8988T (cell line): ENCODE measurements around the gene SUMF1.
A peak's percentile ranks its signal among the peaks of the same experiment; 100 is the strongest.

ENCODE experiments used
- DNase-seq: peaks from one replicate; pipeline ENCODE4 v3.0.0; 2011

Gene SUMF1

DNA sequence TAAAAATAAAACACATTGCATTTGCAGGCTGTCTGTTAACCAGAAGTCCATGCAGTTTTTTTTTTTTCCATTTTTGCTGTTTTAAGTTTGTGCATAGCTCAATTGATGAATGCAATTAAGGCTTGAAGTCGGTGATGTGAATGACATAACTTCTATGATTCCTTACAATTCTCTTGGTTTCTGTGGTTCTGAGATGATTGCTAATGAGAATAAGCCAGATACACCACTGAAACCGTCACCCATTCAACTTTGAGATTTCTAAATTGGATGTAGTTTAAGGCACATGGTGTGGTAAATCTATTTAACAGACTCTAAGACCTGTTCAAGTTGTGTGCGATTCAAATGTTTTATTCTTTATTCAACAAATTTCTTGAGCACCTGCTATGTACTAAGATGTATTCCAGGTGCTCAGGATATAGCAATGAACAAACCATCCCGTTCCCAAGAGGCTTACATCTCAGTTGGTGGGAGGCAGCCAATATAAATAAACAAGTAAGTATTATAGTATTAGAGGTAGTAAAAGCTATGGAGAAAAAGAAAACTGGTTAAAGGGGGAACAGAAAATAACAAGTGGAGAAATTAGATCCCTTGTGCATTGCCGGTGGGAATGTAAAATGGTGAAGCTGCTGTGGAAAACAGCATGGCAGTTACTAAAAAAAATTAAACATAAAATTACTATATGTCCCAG, 30.1 kb upstream of the SUMF1 start:
- no peak for DNase-seq

DNA sequence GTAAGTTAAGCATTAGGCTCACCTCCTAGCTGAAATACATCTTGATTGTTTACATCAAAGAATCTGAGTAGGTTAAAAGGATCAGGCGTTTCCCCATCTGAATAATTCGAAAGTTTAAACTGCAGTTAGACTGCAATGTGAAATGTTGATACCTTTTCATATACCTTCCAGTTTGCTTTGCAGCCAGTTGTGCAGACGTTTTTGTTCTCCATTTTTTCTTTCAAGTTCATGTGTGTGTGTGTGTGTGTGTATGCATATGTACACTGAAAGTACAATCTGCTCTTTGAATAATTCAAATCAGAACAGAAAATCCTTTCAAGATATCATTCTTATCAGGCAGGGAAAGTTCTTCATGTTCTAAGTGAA, 29.0 kb upstream of the SUMF1 start:
- DNase-seq = no peak

DNA sequence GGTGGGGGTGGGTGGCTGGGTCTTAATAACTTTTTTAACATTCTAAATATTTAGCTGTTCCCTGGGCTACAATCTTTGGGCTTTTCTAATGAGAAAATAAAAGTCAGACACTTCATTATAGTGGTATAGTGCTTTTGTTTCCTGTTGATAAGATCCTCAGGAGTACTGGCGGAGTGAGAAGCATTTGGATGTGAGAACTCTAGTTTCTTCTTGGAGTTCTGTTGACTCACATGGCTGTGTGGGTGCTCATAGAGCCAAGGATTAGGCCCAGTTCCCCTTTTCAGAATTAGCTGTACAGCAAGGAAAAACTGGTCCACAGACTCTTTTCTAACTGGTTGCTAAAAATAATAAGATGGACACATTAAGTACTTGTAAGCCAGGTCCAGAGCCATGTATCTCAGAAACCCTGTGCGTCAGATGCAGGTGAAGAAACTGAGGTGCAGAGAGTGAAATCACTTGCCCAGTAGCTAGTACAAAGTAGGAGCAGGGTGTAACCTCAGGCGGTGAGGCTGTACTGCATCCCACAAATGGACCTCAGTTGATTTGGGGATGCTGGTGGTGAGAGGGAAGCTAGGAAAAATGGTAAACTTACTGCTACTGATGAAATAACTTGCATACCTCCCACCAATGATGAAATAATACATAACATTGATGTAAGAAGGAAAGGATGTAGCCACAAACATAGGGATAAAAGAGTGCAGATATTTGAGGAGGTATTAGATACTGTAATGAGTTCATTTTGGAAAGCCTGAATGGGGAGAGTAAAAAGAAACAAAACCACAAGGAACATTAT, 28.4 kb upstream of the SUMF1 start:
- DNase-seq = no peak

DNA sequence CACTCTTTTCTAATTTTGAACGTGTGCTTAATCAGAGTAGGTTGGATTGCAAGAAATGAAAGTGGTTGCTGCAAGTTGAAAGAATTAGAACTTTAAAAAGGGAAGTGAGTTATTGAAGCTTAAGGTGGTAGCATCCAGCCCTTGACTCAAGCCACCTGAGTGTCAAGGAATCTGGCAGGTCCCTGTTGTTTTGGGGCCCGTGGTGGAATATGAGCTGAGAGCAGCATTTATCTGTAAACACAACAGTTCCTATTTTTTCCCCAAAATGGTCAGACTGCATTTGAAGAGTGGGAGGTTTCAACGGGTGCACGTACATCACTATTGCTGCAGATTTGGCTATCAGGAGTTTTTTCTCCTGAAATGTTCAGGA, 27.8 kb upstream of the SUMF1 start:
- DNase-seq = no peak

DNA sequence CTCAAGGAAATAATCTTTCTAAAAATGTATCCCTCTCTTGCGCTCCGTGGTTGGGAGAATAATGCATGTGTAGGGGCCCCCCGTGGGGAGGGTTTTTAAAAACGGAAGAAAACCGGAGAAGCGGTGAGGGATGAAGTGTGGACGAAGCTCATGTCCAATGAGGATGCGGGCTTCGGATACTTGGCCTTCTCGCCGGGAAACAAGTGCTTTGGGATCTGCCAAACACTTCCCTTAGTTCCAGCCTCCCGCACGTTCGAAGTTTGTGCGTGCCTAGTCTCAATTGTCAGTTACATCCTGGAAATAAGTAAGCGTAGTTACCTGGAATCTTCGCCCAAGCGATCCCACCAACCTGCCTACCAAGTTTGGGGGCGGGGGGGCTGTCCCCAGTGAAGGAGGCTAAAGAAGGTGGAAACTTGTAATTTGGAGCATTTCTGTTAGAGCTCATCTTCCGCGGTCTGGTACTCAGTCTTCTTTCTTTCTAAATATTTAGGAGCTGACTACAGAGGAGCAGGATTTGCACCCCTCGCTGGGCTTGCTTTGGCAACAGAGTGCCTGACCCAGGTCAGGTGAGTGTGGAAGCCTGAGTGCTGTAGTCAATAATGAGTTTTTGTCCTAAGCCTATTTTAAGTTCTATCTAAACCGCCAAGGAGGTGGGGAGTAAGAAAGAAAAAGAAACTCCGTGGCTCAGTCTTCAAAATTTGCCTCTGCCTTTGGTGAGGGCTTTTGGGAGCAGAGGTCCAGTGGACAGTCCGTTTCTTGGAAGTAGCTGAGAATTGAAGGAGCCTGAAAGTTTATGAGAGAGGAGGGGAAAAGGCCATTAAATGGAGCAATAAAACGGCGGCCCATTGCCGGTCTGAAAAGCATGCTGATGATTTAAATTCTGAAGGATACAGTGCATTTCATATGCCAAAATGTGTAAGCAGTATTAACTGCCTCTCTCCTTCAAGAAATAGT, 27.1 kb upstream of the SUMF1 start:
- DNase-seq = no peak

DNA sequence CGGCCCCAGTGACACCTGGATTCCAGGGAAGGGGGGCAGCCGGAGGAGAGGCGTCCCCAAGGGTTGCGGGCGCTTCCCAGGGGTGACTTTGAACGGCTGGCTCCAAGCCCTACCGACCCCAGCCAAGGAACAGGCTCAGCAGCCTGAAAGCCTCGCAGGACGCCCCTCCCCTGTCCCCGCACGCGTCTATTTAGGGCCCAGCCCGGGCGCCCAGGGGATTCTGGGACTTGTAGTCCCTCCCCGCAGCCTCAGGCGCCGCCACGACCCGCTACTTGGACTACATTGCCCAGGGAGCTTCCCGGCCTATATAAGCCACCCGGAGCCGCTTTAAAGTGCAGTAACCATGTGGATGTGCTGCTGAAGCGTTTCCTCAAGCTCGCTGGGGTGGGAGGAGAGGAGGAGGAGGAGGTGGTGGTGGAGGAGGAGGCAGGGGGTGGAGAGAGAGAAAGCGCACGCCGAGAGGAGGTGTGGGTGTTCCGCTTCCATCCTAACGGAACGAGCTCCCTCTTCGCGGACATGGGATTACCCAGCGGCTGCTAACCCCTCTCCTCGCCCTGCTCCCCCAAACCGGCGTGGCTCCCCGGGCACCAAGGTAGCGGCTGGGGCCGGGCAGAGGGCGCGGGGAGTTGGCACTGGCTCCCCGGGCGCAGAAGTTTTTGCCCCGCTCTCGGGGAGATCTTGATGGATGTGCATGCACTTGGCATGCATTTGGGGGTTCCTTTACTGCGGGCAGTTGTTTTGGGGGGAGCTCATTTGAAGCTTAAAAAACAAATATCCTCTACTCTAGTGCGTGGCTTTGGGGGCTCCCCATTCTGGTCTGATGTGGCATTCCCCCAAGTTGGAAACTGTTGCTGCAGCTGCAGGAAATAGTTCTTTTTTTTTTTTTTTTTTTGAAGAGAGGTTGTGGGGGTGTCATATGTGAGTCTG, 26.2 kb upstream of the SUMF1 start, which contains the start of gene ITPR1:
TSS of gene ITPR1 (plus strand) at position 335 of the 927 bp plus-strand sequence. CDS start 23,144 bp downstream, outside the sequence.
- peak; percentile 87 for DNase-seq

DNA sequence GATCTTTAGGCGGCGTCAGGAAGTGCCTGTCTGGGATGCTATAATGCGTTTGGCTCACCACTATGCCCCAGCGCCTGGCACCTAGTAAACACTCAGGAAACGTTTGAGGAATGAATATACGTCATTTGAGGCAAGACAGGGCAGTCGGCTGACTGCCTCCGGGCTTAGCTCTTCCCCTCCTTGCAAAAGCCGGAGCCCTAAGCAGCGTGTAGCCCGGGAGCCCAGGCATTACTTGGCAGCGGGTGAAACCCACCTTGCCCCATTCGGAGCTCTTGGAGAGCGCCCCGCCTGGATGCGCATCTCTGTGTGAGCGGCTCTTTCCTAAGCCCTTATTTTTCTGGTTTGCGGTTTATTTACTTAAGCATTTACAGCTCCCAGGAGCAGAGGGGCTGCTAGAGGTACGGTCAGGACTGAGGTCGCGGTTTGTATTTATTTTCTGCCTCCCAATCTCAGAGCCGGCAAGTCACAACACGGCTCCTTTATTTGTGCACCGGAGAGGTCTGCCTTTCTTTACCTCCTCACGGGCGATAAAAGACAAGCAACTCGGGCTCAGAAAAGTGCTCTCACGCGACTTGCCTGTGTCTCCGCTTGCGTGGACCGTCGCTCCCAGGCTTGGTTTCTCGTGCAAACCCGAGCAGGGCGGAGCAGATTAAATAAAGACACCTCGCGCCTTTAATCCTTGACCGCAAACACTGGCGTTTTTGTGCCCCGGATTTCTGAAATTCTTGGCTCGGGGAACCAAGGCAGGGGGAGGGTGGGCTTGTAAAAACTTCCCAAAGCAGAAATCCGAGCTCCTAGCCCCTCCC, 25.3 kb upstream of the SUMF1 start:
- DNase-seq = no peak

DNA sequence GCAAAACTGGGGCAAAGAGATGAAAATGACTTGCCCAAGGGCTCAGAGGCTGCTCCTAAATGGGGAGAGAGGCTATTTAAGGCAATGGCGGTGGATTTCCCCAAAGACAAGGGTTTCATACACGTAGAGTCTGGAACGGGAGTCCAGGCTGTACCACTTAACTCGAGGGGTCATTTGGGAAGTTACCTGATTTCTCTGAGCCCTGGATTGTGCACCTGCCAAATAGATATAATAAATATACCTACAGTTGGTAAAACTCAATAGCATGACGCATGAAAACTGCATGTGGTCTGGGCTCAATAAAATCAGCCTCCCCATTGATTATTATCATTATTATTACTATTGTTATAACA, 24.8 kb upstream of the SUMF1 start:
- no peak for DNase-seq

DNA sequence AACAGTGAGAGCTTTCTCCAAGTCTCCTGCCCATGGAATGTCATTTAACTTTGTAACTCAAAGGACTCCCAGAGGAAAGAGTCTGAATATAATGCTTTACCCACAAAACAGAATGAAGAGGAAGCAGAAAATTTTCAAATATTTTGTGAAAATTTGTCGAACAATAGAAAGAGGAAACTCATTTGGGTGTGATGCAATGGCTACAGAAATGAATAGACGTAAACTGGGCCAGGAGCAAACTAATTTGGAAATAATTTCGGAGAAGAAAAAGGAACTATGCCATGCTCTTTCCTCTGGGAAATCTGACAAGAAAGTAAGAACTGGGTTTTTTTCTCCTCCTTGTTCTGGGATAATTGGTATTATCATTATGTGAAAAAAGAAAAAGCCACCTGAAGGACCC, 11.2 kb upstream of the SUMF1 start:
- no peak for DNase-seq

DNA sequence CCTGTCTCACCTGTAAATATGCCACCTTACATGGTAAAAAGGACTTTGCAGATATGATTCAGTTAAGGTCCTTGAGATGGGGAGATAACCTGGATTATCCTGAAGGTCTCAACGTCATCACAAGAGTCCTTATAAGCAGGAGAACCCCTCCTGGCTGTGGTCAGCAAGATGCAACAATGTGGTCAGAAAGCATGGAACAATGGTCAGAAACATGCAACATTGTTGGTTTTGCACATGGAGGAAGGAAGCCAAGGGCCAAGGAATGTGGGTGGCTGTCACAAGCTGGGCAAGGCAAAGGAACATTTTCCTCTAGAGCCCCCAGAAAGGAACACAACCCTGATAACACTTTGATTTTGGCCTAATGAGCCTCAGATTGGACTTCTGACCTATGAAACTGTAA, 9.4 kb upstream of the SUMF1 start:
- no peak for DNase-seq

DNA sequence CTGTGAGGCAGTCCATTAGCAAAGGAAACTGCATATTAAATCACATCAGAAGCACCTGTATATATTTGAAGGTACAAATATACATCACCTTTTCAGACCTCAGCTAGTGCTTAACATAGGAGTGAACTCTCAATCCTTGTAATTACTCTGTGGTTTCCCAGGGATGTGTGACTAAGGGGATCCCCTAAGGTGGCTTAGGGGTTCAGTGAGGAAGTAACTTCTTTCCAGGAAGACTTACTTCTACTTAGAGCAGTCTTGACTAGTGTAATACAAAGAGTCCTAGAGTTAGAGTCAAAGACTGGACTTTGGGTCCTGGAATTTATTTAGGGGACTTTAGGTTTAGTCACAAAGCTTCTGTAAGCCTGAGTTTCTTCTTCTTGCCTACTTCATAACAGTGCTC, 8.7 kb upstream of the SUMF1 start:
- DNase-seq = no peak

DNA sequence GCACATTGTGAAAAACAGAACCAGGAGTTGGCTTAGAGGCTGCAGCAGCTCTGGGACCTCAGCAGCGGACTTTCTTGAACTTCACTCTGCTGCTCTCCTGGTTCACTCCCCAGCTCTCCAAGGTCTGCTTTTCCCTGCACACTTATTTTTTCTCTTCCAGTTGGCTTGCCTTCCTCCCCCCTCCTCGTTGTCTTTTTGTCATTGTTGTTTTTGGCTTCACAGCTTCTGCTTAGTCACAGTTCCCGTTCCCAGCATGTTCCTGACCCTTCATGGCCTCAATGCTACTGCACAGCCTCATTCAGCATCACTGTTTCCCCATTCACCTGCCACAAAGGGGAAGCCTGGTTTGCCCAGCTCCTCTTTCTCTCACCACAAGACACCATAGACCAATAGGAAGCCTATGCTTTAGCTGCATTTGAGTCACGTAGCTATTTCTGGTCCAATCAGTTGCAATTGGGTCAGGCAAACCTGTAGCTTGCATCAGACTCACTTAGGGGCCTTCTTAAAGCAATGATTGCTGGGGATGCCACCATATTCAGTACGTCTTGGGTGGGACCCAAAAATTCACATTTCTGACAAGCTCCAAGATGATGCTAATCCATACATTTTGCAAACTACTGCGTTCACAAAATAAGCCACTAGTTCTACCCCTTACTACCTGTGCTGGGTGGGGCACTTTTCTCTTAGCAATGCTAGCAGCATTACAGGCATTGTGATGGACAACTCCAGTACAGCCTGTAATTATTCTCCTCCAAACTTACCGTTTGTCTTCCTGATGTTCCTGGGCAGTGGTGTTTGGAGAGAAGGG, 7.8 kb upstream of the SUMF1 start:
- no peak for DNase-seq

DNA sequence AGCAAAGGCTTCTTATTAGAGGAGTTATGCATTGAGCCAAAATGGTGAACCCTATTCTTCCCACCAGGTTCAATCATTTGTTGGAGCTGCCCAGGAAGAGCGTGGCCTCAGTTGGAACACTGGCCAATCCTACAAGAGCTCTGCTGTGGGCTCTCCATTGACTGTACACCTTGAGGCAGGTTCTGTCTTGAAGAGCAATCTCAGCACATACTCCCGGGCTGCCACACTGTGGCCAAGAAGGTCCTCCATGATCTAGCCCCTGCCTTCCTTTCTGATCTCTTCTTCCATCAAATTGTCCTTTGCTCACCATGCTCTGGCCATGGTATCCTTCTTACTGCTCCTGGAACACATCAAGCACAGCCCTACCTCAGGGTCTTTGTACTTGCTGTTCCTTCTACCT, 5.7 kb upstream of the SUMF1 start:
- DNase-seq = no peak

DNA sequence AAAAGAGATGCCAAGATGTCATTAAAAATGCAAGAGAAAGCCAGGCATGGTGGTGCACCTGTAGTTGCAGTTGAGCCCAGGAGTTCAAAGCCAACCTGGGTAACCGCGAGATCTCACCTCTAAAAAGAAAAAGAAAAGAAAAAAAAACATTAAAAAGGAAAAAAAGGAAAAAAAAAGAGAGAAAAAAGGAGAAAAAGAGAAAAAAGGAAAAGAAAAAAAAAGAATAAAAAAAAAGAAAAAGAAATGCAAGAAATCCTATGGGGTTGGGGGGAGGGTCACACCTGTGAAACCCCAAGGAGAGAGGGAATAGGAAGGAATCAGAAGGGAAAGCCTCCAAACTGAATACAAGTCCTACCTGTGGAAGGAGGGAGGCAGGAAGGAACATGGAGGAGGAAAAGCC, 5.2 kb upstream of the SUMF1 start:
- no peak for DNase-seq

DNA sequence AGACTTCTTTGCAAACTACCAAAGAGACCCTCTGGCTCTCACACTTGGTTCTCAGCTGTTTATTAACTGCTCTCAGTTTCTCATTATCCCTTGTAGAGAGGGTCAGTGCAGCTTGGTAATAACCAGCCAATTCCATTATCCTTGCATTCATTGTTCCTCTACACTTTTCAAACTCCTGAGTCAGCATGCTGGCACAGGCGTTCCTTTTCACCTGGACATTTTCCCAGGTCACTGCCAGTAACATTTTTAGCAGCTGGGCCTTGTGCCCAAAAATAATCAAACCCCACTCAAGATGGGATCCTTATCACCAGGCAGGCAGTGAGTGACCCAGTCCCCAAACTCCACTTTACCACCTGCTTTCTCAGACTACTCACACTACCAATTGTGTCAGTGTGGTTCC, 4.8 kb upstream of the SUMF1 start:
- DNase-seq = no peak

DNA sequence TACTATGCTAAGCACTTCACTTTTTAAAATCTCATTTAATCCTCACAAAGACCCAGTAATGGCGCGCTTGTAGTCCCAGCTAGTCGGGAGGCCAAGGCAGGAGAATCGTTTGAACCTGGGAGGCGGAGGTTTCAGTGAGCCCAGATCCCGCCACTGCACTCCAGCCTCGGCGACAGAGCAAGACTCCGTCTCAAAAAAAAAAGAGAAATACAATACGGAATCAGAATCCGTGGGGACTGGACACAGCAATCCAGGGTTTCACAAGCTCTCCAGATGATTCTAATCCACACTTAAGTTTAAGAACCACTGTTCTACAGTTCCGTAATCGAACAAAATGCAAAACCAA, 426 bp upstream of the SUMF1 start:
- DNase-seq = no peak

DNA sequence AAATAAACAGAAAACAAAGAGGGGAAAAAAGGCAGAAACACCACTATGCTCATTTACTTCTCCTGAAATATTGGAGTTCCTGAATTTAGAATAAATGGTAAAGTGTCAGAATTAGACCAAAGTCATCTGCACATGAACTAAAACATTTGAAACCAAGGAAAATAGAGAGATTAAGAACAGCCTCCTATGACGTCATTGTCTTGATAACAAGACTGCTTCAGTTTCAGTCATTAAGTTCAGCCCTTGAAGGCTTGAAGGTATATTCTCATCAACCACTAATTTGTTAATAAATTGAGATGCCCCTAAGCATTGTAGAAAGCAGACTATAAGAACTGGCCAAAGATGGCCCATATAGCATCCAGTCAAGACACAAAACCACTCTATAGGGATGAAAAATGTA, 2.5 kb downstream of the SUMF1 start:
- no peak for DNase-seq

DNA sequence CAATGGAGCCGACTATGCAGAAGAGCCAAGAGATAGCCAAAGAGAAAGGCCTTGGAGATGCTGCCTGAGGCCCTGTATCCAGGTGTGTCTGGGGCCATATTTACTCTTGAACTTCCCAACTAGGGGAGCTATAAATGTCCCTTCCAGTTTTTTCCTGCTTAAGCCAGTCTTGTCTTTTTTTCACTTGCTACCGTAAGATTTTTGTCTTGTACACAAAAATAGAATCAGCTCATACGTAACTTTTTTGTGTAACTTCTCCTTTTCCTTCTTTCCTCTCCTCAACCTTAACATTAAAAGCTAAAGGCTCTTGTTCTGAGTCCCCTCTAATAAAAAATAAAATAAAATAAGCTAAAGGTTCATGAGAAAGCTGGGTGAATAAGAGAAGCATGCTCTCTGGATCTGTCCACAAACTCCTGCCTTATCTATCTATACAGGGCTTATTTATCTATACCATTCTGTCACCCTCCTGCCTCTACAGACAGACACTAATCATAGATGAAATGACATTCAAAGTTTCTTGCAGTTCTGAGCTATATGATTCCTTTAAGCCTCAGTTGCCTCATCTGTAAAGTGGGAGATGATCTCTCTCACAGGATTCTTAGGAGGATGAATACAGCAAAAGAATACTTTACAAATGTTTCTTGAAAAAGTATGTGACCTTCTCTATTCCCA, 4.6 kb downstream of the SUMF1 start:
- no peak for DNase-seq

DNA sequence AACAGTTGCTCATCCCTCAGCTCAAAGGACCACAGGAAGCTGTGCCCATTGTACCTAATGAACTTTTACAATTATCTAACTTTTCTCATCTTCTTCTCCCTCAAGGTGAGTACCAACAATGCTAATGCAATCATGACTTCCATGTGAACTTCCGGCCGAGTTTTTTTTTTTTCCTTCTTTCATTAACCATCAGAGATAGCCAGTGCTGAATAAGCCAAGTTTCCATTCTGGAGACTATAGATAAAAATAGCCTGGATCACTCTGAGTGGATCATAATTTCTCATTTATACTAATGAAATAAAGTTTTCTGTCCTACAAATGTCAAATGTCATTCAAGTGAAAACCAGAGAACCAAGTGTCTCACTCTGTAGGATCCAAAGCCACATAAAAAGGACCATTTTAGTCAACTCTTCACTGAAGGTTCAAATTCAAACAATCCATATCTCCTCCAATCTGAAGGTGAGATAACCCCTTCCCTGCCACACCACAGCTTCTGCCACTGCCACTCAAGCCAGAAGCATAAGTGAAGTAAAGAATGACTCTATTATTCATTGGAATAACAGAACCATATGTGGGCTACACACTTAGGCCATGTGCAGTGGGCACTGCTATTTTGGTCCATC, 5.5 kb downstream of the SUMF1 start:
- DNase-seq = no peak

DNA sequence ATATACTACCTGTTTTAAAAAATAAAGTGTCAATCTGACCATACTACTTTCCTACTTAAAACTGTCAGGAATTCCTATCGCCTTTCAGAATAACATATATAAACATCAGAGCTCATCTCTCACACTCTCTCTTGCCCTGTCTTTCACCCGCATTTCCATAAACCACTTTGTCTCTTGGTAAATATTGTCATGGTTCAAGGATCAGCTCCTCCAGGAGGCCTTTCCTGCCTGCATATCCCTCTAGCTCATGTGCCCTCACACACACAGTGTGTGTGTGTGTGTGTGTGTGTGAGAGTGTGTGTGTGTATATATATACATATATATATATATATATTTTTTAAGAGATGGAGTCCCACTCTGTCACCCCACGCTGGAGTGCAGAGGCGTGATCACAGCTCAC, 6.7 kb downstream of the SUMF1 start:
- no peak for DNase-seq
